Esophagus squamous epithelium (tissue), 5 donors: ENCODE results near the gene HOXD8. TPM values are rescaled to one million over a fixed set of nuclear protein-coding genes. Genes with fewer than 3 reads are reported as not detected.

Source experiments
- DNase-seq: peaks from one replicate; lab custom pipeline; 2025; lab: John Stamatoyannopoulos, UW
- H3K27ac ChIP-seq, 4 donors: fragments of 200-600 bp; sonication (generic); one replicate each; pipeline ENCODE4 v1.5.1; 2016 to 2019; ENCODE audit warnings: mild to moderate bottlenecking in 1 of 4
- H3K27me3 ChIP-seq, 4 donors: fragments of 200-600 bp; sonication (generic); 1 replicate in 3 of 4; 2 replicates in 1 of 4; pipeline versions ENCODE4 v1.5.1 to v1.6.0; 2017 to 2021; ENCODE audit warnings: antibody characterized with exemption in 1 of 4
- H3K36me3 ChIP-seq, 3 donors: fragments of 200-600 bp; sonication (generic); one replicate each; pipeline ENCODE4 v1.5.1; 2016 to 2019
- H3K4me1 ChIP-seq, 3 donors: fragments of 200-600 bp; sonication (generic); one replicate each; pipeline ENCODE4 v1.5.1; 2017 to 2019
- H3K4me3 ChIP-seq, 4 donors: fragments of 200-600 bp; sonication (generic); 1 replicate in 3 of 4; 2 replicates in 1 of 4; pipeline ENCODE4 v1.5.1; 2016 to 2019; ENCODE audit warnings: mild to moderate bottlenecking in 2 of 4, moderate library complexity in 1 of 4
- H3K9me3 ChIP-seq, 3 donors: fragments of 200-600 bp; sonication (generic); one replicate each; pipeline ENCODE4 v1.5.1; 2016 to 2019
- CTCF ChIP-seq, 6 experiments: fragments of 450-650 bp in 4 of 6; fragments of 200-600 bp in 2 of 6; sonication (generic) in 2 of 6; IDR thresholded peaks; one replicate each; pipeline ENCODE4 v1.5.1; 2016 to 2019; ENCODE audit warnings: antibody characterized with exemption in 6 of 6, mild to moderate bottlenecking in 4 of 6, moderate library complexity in 4 of 6
- POLR2A ChIP-seq, 4 donors: fragments of 450-650 bp; IDR thresholded peaks; one replicate each; pipeline ENCODE4 v1.6.1; 2017; ENCODE audit warnings: antibody characterized with exemption in 4 of 4, mild to moderate bottlenecking in 4 of 4, moderate library complexity in 3 of 4
- WGBS, 2 donors: methylation state at CpG; one replicate each; pipeline ENCODE4 v1.1.5; 2018; 5-methylcytosine and 5-hydroxymethylcytosine counted together
- intact Hi-C: fragments of 100-400 bp; cut with DNase I; formaldehyde crosslinking; loops from one replicate; pipeline ENCODE4 v1.15.0; 2022
- total RNA-seq, 4 donors: library from RNA; depleted of rRNA; stranded (reverse); fragments of >200 nt; gene quantifications; one replicate each; pipeline ENCODE4 v1.1.0, GENCODE V29; 2016
- donor health status: DM: yes; HTN: yes; CAD: no.

HOXD8 gene
- total RNA-seq, 4 donors from 2014 or later, result 1.2 to 4.6 (median 1.2) TPM; not detected in 1

- intact Hi-C loops, result no loop called here
- DNase-seq, result no peak
- Histone ChIP-seq H3K4me3 (peak overlapping the region in 3 of 4 donors; percentile 37 to 62 (median 54)), H3K36me3 (no peaks in the 10 kb centered on the region), H3K9me3 (no peaks in the 10 kb centered on the region), H3K27ac (peak overlapping the region in 2 of 4 donors; percentile 60 to 86), H3K4me1 (peaks cover 5 to 73% (median 9%) of the 10 kb centered on the region in 3 donors), H3K27me3 (peaks cover 30 to 100% (median 57%) of the 10 kb centered on the region in 4 donors)
- 15 to 21% methylated on average over 31 to 33 of the region's 33 CpGs for WGBS, 2 donors
- TF ChIP-seq POLR2A (IDR thresholded peaks at IDR 0.05) (no peak), CTCF (IDR thresholded peaks at IDR 0.05) (no peak)
Observed at GRCh38 chr2:176132205-176133171, 3.0 kb downstream of the HOXD8 start.

GRCh38 chr2:176133389-176133788 lies 3.9 kb downstream of the HOXD8 start:
- Histone ChIP-seq H3K27ac (peak overlapping the region in 1 of 4 donors; percentile 60), H3K4me3 (no peak overlapping the region), H3K36me3 (no peaks in the 10 kb centered on the region), H3K9me3 (no peaks in the 10 kb centered on the region), H3K27me3 (peaks cover 28 to 100% (median 56%) of the 10 kb centered on the region in 4 donors), H3K4me1 (peaks cover 5 to 68% (median 9%) of the 10 kb centered on the region in 3 donors)
- intact Hi-C loops, result no loop called here
- no peak for DNase-seq
- no peak for TF ChIP-seq CTCF (IDR thresholded peaks at IDR 0.05)
- no peak for TF ChIP-seq POLR2A (IDR thresholded peaks at IDR 0.05)

DNA sequence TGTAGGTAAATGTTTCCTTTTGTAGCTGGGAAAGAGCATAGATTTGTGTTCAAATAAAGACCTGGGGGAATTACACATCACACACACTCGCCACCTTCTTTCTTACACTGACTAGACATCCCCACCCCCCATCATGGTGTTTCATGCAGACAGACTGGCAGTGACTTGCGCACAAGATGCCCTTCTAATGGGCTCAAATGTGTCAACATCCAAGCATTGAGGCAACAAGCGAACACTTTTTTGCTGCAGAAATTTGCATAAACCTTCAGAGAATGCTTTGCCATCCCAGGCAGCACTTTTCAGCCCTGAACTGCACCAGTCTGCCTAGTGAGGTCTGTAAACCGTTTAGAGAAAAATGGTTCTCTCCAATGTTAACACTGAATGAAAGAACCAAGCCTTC lies 4.5 kb downstream of the HOXD8 start:
- DNase-seq, result no peak
- WGBS, 2 donors, result 38 to 48% methylated on average over 4 of the region's 4 CpGs
- H3K4me3 ChIP-seq, result no peak overlapping the region
- H3K4me1 ChIP-seq, result peaks cover 5 to 61% (median 9%) of the 10 kb centered on the region in 3 donors
- no peak overlapping the region for H3K27ac ChIP-seq
- H3K36me3 ChIP-seq, result no peaks in the 10 kb centered on the region
- no peak for TF ChIP-seq CTCF (IDR thresholded peaks at IDR 0.05)
- TF ChIP-seq POLR2A (IDR thresholded peaks at IDR 0.05), result no peak
- no peaks in the 10 kb centered on the region for H3K9me3 ChIP-seq
- peaks cover 28 to 100% (median 54%) of the 10 kb centered on the region in 4 donors for H3K27me3 ChIP-seq
- intact Hi-C loops, result no loop called here

- no peaks in the 10 kb centered on the region for H3K36me3 ChIP-seq
- no peak overlapping the region for H3K4me3 ChIP-seq
- H3K27ac ChIP-seq, result peak overlapping the region in 3 of 4 donors; percentile 66 to 83 (median 82)
- DNase-seq, result no peak
- H3K9me3 ChIP-seq, result no peaks in the 10 kb centered on the region
- intact Hi-C loops, result loop anchor here (5.0 kb wide), 1 partner anchor 422 kb away; no protein-coding TSS in a partner anchor
- no peak for TF ChIP-seq POLR2A (IDR thresholded peaks at IDR 0.05)
- TF ChIP-seq CTCF (IDR thresholded peaks at IDR 0.05), result no peak
- H3K27me3 ChIP-seq, result peaks cover 24 to 100% (median 55%) of the 10 kb centered on the region in 4 donors
- H3K4me1 ChIP-seq, result peaks cover 0 to 58% (median 4%) of the 10 kb centered on the region in 3 donors
Observed at GRCh38 chr2:176135035-176135440, 5.5 kb downstream of the HOXD8 start.
